ENCODE results near the gene TPM3. TPM values are rescaled to one million over a fixed set of nuclear protein-coding genes. Genes with fewer than 3 reads are reported as not detected.
"Not testable (repeated sequence)": the region's sequence is repeated elsewhere in the genome, so short reads cannot be mapped to it uniquely, and the experiment has no call there.

TPM3 gene
- 303 TPM for polyA plus RNA-seq
- long read RNA-seq, donor 1, transcript TPM3-212 (8 exons, 3,131 nt): major isoform, 44 of 129 reads
- long read RNA-seq, donor 1, partial matches to known transcripts: 67 of 129 reads
- long read RNA-seq, donor 1, other reads (novel, unspliced or antisense): 9 of 129 reads
- long read RNA-seq, donor 2, transcript TPM3-212 (8 exons, 3,131 nt): major isoform, 124 of 426 reads
- long read RNA-seq, donor 2, partial matches to known transcripts: 249 of 426 reads
- long read RNA-seq, donor 2, other reads (novel, unspliced or antisense): 43 of 426 reads
- long read RNA-seq, donor 3: 0 reads
- long read RNA-seq, donor 4, transcript TPM3-212 (8 exons, 3,131 nt): major isoform, 9 of 24 reads
- long read RNA-seq, donor 4, partial matches to known transcripts: 15 of 24 reads
- long read RNA-seq, donor 4, other reads (novel, unspliced or antisense): 0 of 24 reads
- long read RNA-seq, donor 5, transcript TPM3-212 (8 exons, 3,131 nt): major isoform, 71 of 148 reads
- long read RNA-seq, donor 5, partial matches to known transcripts: 67 of 148 reads
- long read RNA-seq, donor 5, other reads (novel, unspliced or antisense): 5 of 148 reads
- long read RNA-seq, donor 6, transcript TPM3-212 (8 exons, 3,131 nt): major isoform, 73 of 195 reads
- long read RNA-seq, donor 6, partial matches to known transcripts: 99 of 195 reads
- long read RNA-seq, donor 6, other reads (novel, unspliced or antisense): 16 of 195 reads
- long read RNA-seq, donor 7, transcript TPM3-212 (8 exons, 3,131 nt): major isoform, 31 of 145 reads
- long read RNA-seq, donor 7, partial matches to known transcripts: 100 of 145 reads
- long read RNA-seq, donor 7, other reads (novel, unspliced or antisense): 5 of 145 reads
- long read RNA-seq, donor 8, transcript TPM3-212 (8 exons, 3,131 nt): major isoform, 95 of 274 reads
- long read RNA-seq, donor 8, transcript TPM3-216 (4 exons, 746 nt): minor isoform, 5 of 274 reads
- long read RNA-seq, donor 8, partial matches to known transcripts: 153 of 274 reads
- long read RNA-seq, donor 8, other reads (novel, unspliced or antisense): 18 of 274 reads
- long read RNA-seq, donor 9, transcript TPM3-216 (4 exons, 746 nt): minor isoform, 8 of 268 reads
- long read RNA-seq, donor 9, transcript TPM3-212 (8 exons, 3,131 nt): major isoform, 70 of 268 reads
- long read RNA-seq, donor 9, partial matches to known transcripts: 178 of 268 reads
- long read RNA-seq, donor 9, other reads (novel, unspliced or antisense): 5 of 268 reads
- long read RNA-seq, donor 10, transcript TPM3-216 (4 exons, 746 nt): minor isoform, 6 of 217 reads
- long read RNA-seq, donor 10, transcript TPM3-212 (8 exons, 3,131 nt): major isoform, 90 of 217 reads
- long read RNA-seq, donor 10, partial matches to known transcripts: 95 of 217 reads
- long read RNA-seq, donor 10, other reads (novel, unspliced or antisense): 20 of 217 reads
- long read RNA-seq, donor 11, transcript TPM3-212 (8 exons, 3,131 nt): major isoform, 58 of 140 reads
- long read RNA-seq, donor 11, partial matches to known transcripts: 64 of 140 reads
- long read RNA-seq, donor 11, other reads (novel, unspliced or antisense): 14 of 140 reads

GRCh38 chr1:154191990-154192461 lies at the start of gene TPM3:
Gene TPM3 (minus strand): TSS chr1:154192100. CDS start chr1:154192018, 82 bp downstream.
- H3K27ac ChIP-seq (ENCODE audit: low read length): no peak within 1 kb of the TSS
- no peaks in the 10 kb centered on the region for H3K9me3 ChIP-seq (ENCODE audit: control insufficient read depth, low read depth, low read length)
- H3K4me3 ChIP-seq (ENCODE audit: low read length): no peak within 1 kb of the TSS
- no peaks in the 10 kb centered on the region for H3K4me1 ChIP-seq (ENCODE audit: control insufficient read depth, insufficient read depth, low read length)
- WGBS (ENCODE audit: insufficient coverage, low lambda C conversion rate): no CpG with 5 or more reads among the region's 1 CpG
- peaks cover 34% of the 10 kb centered on the region for H3K27me3 ChIP-seq (ENCODE audit: control insufficient read depth, insufficient read depth, low read length)
- no peaks in the 10 kb centered on the region for H3K36me3 ChIP-seq (ENCODE audit: control insufficient read depth, insufficient read depth, low read length)
- DNase-seq: no peak

GRCh38 chr1:154240294-154240833 lies 48.5 kb upstream of the TPM3 start:
- peaks cover 87% of the 10 kb centered on the region for H3K36me3 ChIP-seq (ENCODE audit: control insufficient read depth, insufficient read depth, low read length)
- H3K4me3 ChIP-seq (ENCODE audit: low read length): no peak overlapping the region
- no peaks in the 10 kb centered on the region for H3K27me3 ChIP-seq (ENCODE audit: control insufficient read depth, insufficient read depth, low read length)
- WGBS (ENCODE audit: insufficient coverage, low lambda C conversion rate): 83% methylated on average over 1 of the region's 3 CpGs
- DNase-seq: no peak
- peaks cover 3% of the 10 kb centered on the region for H3K4me1 ChIP-seq (ENCODE audit: control insufficient read depth, insufficient read depth, low read length)
- no peaks in the 10 kb centered on the region for H3K9me3 ChIP-seq (ENCODE audit: control insufficient read depth, low read depth, low read length)
- H3K27ac ChIP-seq (ENCODE audit: low read length): no peak overlapping the region

GRCh38 chr1:154239491-154239890 lies 47.6 kb upstream of the TPM3 start:
- Histone ChIP-seq H3K9me3 (ENCODE audit: control insufficient read depth, low read depth, low read length) (no peaks in the 10 kb centered on the region), H3K4me3 (ENCODE audit: low read length) (no peak overlapping the region), H3K27ac (ENCODE audit: low read length) (no peak overlapping the region), H3K27me3 (ENCODE audit: control insufficient read depth, insufficient read depth, low read length) (no peaks in the 10 kb centered on the region), H3K36me3 (ENCODE audit: control insufficient read depth, insufficient read depth, low read length) (peaks cover 86% of the 10 kb centered on the region), H3K4me1 (ENCODE audit: control insufficient read depth, insufficient read depth, low read length) (peaks cover 3% of the 10 kb centered on the region)
- WGBS (ENCODE audit: insufficient coverage, low lambda C conversion rate): 100% methylated on average over 3 of the region's 3 CpGs
- no peak for DNase-seq

GRCh38 chr1:154237880-154238506 lies 46.1 kb upstream of the TPM3 start:
- H3K4me3 ChIP-seq (ENCODE audit: low read length): no peak overlapping the region
- no peak overlapping the region for H3K27ac ChIP-seq (ENCODE audit: low read length)
- no peak for DNase-seq
- H3K4me1 ChIP-seq (ENCODE audit: control insufficient read depth, insufficient read depth, low read length): peaks cover 3% of the 10 kb centered on the region
- H3K36me3 ChIP-seq (ENCODE audit: control insufficient read depth, insufficient read depth, low read length): peaks cover 81% of the 10 kb centered on the region
- WGBS (ENCODE audit: insufficient coverage, low lambda C conversion rate): 80% methylated on average over 1 of the region's 6 CpGs
- no peaks in the 10 kb centered on the region for H3K9me3 ChIP-seq (ENCODE audit: control insufficient read depth, low read depth, low read length)
- no peaks in the 10 kb centered on the region for H3K27me3 ChIP-seq (ENCODE audit: control insufficient read depth, insufficient read depth, low read length)

- Histone ChIP-seq H3K27ac (ENCODE audit: low read length) (no peak overlapping the region), H3K9me3 (ENCODE audit: control insufficient read depth, low read depth, low read length) (no peaks in the 10 kb centered on the region), H3K4me1 (ENCODE audit: control insufficient read depth, insufficient read depth, low read length) (peaks cover 3% of the 10 kb centered on the region), H3K36me3 (ENCODE audit: control insufficient read depth, insufficient read depth, low read length) (peaks cover 80% of the 10 kb centered on the region), H3K27me3 (ENCODE audit: control insufficient read depth, insufficient read depth, low read length) (no peaks in the 10 kb centered on the region), H3K4me3 (ENCODE audit: low read length) (no peak overlapping the region)
- DNase-seq: no peak
- WGBS (ENCODE audit: insufficient coverage, low lambda C conversion rate): no CpG with 5 or more reads among the region's 2 CpGs
These were observed 45.5 kb upstream of the TPM3 start for GRCh38 chr1:154237435-154237834.

GRCh38 chr1:154236855-154237254 lies 45.0 kb upstream of the TPM3 start:
- 59% methylated on average over 3 of the region's 4 CpGs for WGBS (ENCODE audit: insufficient coverage, low lambda C conversion rate)

GRCh38 chr1:154233127-154233526 lies 41.2 kb upstream of the TPM3 start:
- H3K27ac ChIP-seq (ENCODE audit: low read length); DNase-seq; H3K4me3 ChIP-seq (ENCODE audit: low read length); H3K27me3 ChIP-seq (ENCODE audit: control insufficient read depth, insufficient read depth, low read length); H3K4me1 ChIP-seq (ENCODE audit: control insufficient read depth, insufficient read depth, low read length); H3K9me3 ChIP-seq (ENCODE audit: control insufficient read depth, low read depth, low read length): not testable (repeated sequence)
- WGBS (ENCODE audit: insufficient coverage, low lambda C conversion rate): no CpG with 5 or more reads among the region's 12 CpGs
- peaks cover 77% of the 10 kb centered on the region for H3K36me3 ChIP-seq (ENCODE audit: control insufficient read depth, insufficient read depth, low read length)

More at GRCh38 chr1:154236855-154237254, 45.0 kb upstream of the TPM3 start:
- H3K27me3 ChIP-seq (ENCODE audit: control insufficient read depth, insufficient read depth, low read length): no peaks in the 10 kb centered on the region
- peaks cover 76% of the 10 kb centered on the region for H3K36me3 ChIP-seq (ENCODE audit: control insufficient read depth, insufficient read depth, low read length)
- no peaks in the 10 kb centered on the region for H3K9me3 ChIP-seq (ENCODE audit: control insufficient read depth, low read depth, low read length)
- no peak overlapping the region for H3K27ac ChIP-seq (ENCODE audit: low read length)
- H3K4me3 ChIP-seq (ENCODE audit: low read length): no peak overlapping the region
- no peak for DNase-seq
- peaks cover 3% of the 10 kb centered on the region for H3K4me1 ChIP-seq (ENCODE audit: control insufficient read depth, insufficient read depth, low read length)

- not testable (repeated sequence) for H3K4me3 ChIP-seq (ENCODE audit: low read length); H3K27me3 ChIP-seq (ENCODE audit: control insufficient read depth, insufficient read depth, low read length); DNase-seq; H3K4me1 ChIP-seq (ENCODE audit: control insufficient read depth, insufficient read depth, low read length); H3K27ac ChIP-seq (ENCODE audit: low read length); H3K9me3 ChIP-seq (ENCODE audit: control insufficient read depth, low read depth, low read length)
- no CpG with 5 or more reads among the region's 3 CpGs for WGBS (ENCODE audit: insufficient coverage, low lambda C conversion rate)
- peaks cover 76% of the 10 kb centered on the region for H3K36me3 ChIP-seq (ENCODE audit: control insufficient read depth, insufficient read depth, low read length)
These were observed 39.2 kb upstream of the TPM3 start for GRCh38 chr1:154231112-154231511.

- WGBS (ENCODE audit: insufficient coverage, low lambda C conversion rate): 100% methylated on average over 1 of the region's 2 CpGs
- no peak overlapping the region for H3K4me3 ChIP-seq (ENCODE audit: low read length)
- no peaks in the 10 kb centered on the region for H3K9me3 ChIP-seq (ENCODE audit: control insufficient read depth, low read depth, low read length)
- H3K27ac ChIP-seq (ENCODE audit: low read length): no peak overlapping the region
- no peak for DNase-seq
- peaks cover 42% of the 10 kb centered on the region for H3K36me3 ChIP-seq (ENCODE audit: control insufficient read depth, insufficient read depth, low read length)
- no peaks in the 10 kb centered on the region for H3K27me3 ChIP-seq (ENCODE audit: control insufficient read depth, insufficient read depth, low read length)
- H3K4me1 ChIP-seq (ENCODE audit: control insufficient read depth, insufficient read depth, low read length): peaks cover 8% of the 10 kb centered on the region
These were observed 33.5 kb upstream of the TPM3 start for GRCh38 chr1:154225370-154225769.

Data from large intestine (tissue), 12 donors.